Measurements from ENCODE around the gene PIEZO2. TPM values are rescaled to one million over a fixed set of nuclear protein-coding genes. Genes with fewer than 3 reads are reported as not detected.

PIEZO2 gene
- total and polyA plus RNA-seq, 2 donors (not counting 1 experiment from before 2014, with no cell fraction given) = not detected

- ATAC-seq (ENCODE audit: low read depth) (no peak), DNase-seq (no peak)
- WGBS (ENCODE audit: insufficient coverage) = no CpG with 5 or more reads among the region's 6 CpGs
- Mint-ChIP-seq H3K9me3 (ENCODE audit: insufficient read depth) (no peaks in the 10 kb centered on the region), H3K27ac (no peak overlapping the region), H3K4me1 (no peaks in the 10 kb centered on the region), H3K27me3 (no peaks in the 10 kb centered on the region), H3K4me3 (no peak overlapping the region)
- TF ChIP-seq CTCF (IDR thresholded peaks at IDR 0.05) (no peak), EZH2 (IDR thresholded peaks at IDR 0.05; ENCODE audit: borderline replicate concordance, insufficient read depth, low read depth, low read length, poor library complexity, severe bottlenecking) (no peak)
- H3K9ac ChIP-seq (ENCODE audit: low read length) = no peak overlapping the region
- POLR2A ChIA-PET = no interaction called here
- no peaks in the 10 kb centered on the region for H3K4me1 ChIP-seq (ENCODE audit: control insufficient read depth in 2 of 2, insufficient read depth in 2 of 2, low read length in 2 of 2)
- CTCF ChIA-PET = no interaction called here
- H3K4me3 ChIP-seq (ENCODE audit: control extremely low read depth in 1 of 5, extremely low read depth in 1 of 5, insufficient read depth in 1 of 5, low read depth in 2 of 5, low read length in 4 of 5) = no peak overlapping the region
- no peaks in the 10 kb centered on the region for H3K36me3 ChIP-seq (replicated peaks in 1 of 2; ENCODE audit: control extremely low read depth in 1 of 2, control insufficient read depth in 1 of 2, extremely low read depth in 1 of 2, insufficient read depth in 2 of 2, low read length in 1 of 2)
- H3K9me3 ChIP-seq (ENCODE audit: control extremely low read depth in 1 of 3, control insufficient read depth in 2 of 3, insufficient read depth in 1 of 3, low read length in 2 of 3) = peaks cover 0 to 8% (median 0%) of the 10 kb centered on the region in 3 donors
- no peak overlapping the region for H3K4me2 ChIP-seq (replicated peaks; ENCODE audit: low read depth, low read length, poor library complexity, severe bottlenecking)
- no peaks in the 10 kb centered on the region for H3K79me2 ChIP-seq (ENCODE audit: control insufficient read depth, insufficient read depth, low read length)
- no peak overlapping the region for H3K27ac ChIP-seq (ENCODE audit: low read length in 2 of 2)
- H3K27me3 ChIP-seq (replicated peaks in 1 of 4; ENCODE audit: control extremely low read depth in 1 of 4, control insufficient read depth in 3 of 4, insufficient read depth in 4 of 4, low read length in 3 of 4) = no peaks in the 10 kb centered on the region
- intact Hi-C loops (cut with micrococcal nuclease) = no loop called here
- no peak overlapping the region for H2AFZ ChIP-seq (ENCODE audit: insufficient read depth, low read depth, low read length, poor library complexity, severe bottlenecking)
- H4K20me1 ChIP-seq (ENCODE audit: control insufficient read depth, insufficient read depth, low read length, poor library complexity, severe bottlenecking) = no peaks in the 10 kb centered on the region
These were observed 43.9 kb downstream of the PIEZO2 start for GRCh38 chr18:11105463-11105862.

GRCh38 chr18:11104307-11104706 lies 45.1 kb downstream of the PIEZO2 start:
- Histone ChIP-seq H3K4me3 (ENCODE audit: control extremely low read depth in 1 of 5, extremely low read depth in 1 of 5, insufficient read depth in 1 of 5, low read depth in 2 of 5, low read length in 4 of 5) (no peak overlapping the region), H3K4me1 (ENCODE audit: control insufficient read depth in 2 of 2, insufficient read depth in 2 of 2, low read length in 2 of 2) (no peaks in the 10 kb centered on the region), H3K9me3 (ENCODE audit: control extremely low read depth in 1 of 3, control insufficient read depth in 2 of 3, insufficient read depth in 1 of 3, low read length in 2 of 3) (peaks cover 0 to 8% (median 0%) of the 10 kb centered on the region in 3 donors), H3K27me3 (replicated peaks in 1 of 4; ENCODE audit: control extremely low read depth in 1 of 4, control insufficient read depth in 3 of 4, insufficient read depth in 4 of 4, low read length in 3 of 4) (no peaks in the 10 kb centered on the region), H3K36me3 (replicated peaks in 1 of 2; ENCODE audit: control extremely low read depth in 1 of 2, control insufficient read depth in 1 of 2, extremely low read depth in 1 of 2, insufficient read depth in 2 of 2, low read length in 1 of 2) (no peaks in the 10 kb centered on the region), H3K9ac (ENCODE audit: low read length) (no peak overlapping the region), H3K4me2 (replicated peaks; ENCODE audit: low read depth, low read length, poor library complexity, severe bottlenecking) (no peak overlapping the region), H4K20me1 (ENCODE audit: control insufficient read depth, insufficient read depth, low read length, poor library complexity, severe bottlenecking) (no peaks in the 10 kb centered on the region), H2AFZ (ENCODE audit: insufficient read depth, low read depth, low read length, poor library complexity, severe bottlenecking) (no peak overlapping the region), H3K79me2 (ENCODE audit: control insufficient read depth, insufficient read depth, low read length) (no peaks in the 10 kb centered on the region), H3K27ac (ENCODE audit: low read length in 2 of 2) (no peak overlapping the region)
- Mint-ChIP-seq H3K9me3 (ENCODE audit: insufficient read depth) (no peaks in the 10 kb centered on the region), H3K27me3 (no peaks in the 10 kb centered on the region), H3K4me1 (no peaks in the 10 kb centered on the region), H3K27ac (no peak overlapping the region), H3K4me3 (no peak overlapping the region)
- intact Hi-C loops (cut with micrococcal nuclease) = no loop called here
- 100% methylated on average over 5 of the region's 5 CpGs for WGBS (ENCODE audit: insufficient coverage)
- ATAC-seq (ENCODE audit: low read depth) = no peak
- TF ChIP-seq CTCF (IDR thresholded peaks at IDR 0.05) (no peak), EZH2 (IDR thresholded peaks at IDR 0.05; ENCODE audit: borderline replicate concordance, insufficient read depth, low read depth, low read length, poor library complexity, severe bottlenecking) (no peak)
- ChIA-PET POLR2A (no interaction called here), CTCF (no interaction called here)
- no peak for DNase-seq

Data from B cell (primary cell).